Subcutaneous adipose tissue (tissue), 4 donors: ENCODE data around the gene PIM2. TPM values are rescaled to one million over a fixed set of nuclear protein-coding genes. Genes with fewer than 3 reads are reported as not detected.

Experiments
- CTCF ChIP-seq: fragments of 450-650 bp; IDR thresholded peaks from one replicate; pipeline ENCODE4 v1.5.1; 2016; ENCODE audit warnings: low read depth, mild to moderate bottlenecking, control low read depth, antibody characterized with exemption, moderate library complexity
- total RNA-seq, 4 donors: library from RNA; depleted of rRNA; stranded (reverse); fragments of >200 nt; gene quantifications; one replicate each; pipeline ENCODE4 v1.1.0, GENCODE V29; 2016

Gene PIM2
- total RNA-seq, 4 donors from 2014 or later, result 3.4 to 11.7 (median 5.5) TPM

GRCh38 chrX:48957827-48958634, 39.2 kb upstream of the PIM2 start:
- no peak for TF ChIP-seq CTCF

GRCh38 chrX:48957477-48957826, 38.6 kb upstream of the PIM2 start, which contains the start of gene OTUD5:
OTUD5 (minus strand) TSS chrX:48957607; CDS start chrX:48957570, 37 bp downstream.
- no peak for TF ChIP-seq CTCF

DNA sequence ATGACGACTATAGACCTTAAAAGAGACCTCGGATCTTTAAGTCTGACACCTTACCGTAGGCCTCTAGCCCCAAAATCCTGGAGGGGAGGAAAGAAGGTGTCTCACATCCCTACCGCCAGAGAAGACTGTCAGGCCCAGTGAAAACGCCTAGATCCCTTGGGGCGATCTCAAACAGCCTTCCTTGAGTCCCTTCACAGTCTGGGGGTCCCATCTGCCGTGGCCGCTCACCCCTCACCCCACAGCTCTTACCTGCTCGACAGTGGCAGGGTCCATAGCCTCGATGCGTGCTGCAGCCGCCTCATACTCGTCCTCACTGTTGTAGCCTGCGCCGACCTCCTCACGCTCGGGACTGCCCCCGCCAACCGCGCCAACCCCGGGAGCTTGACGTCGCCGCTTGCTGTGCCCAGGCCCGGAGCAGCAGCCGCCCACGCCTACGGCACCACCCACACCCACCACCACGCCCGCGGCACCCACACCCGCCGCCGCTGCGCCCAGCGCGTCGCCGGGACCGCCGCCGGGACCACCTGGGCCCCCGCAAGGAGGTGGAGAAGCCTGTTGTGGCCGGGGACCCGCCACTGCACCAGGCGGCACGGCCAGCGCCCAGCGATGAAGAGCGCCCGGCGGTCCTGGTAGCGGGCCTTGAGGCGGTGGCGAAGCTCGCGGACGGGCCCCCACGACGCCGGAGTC, 38.0 kb upstream of the PIM2 start:
- no peak for TF ChIP-seq CTCF

- no peak for TF ChIP-seq CTCF
Measured at GRCh38 chrX:48948589-48948988, 29.8 kb upstream of the PIM2 start.

GRCh38 chrX:48945517-48946348, 26.9 kb upstream of the PIM2 start:
- TF ChIP-seq CTCF, result no peak

- TF ChIP-seq CTCF, result no peak
Measured at GRCh38 chrX:48942895-48943294, 24.1 kb upstream of the PIM2 start.
